Cortex of kidney (tissue), 1 donor: ENCODE results near the gene IRF2BP1.
"Not testable (repeated sequence)": the region's sequence is repeated elsewhere in the genome, so short reads cannot be mapped to it uniquely, and the experiment has no call there.

ENCODE experiments used
- DNase-seq: peaks from one replicate; lab custom pipeline; 2025; lab: John Stamatoyannopoulos, UW

Gene IRF2BP1

DNA sequence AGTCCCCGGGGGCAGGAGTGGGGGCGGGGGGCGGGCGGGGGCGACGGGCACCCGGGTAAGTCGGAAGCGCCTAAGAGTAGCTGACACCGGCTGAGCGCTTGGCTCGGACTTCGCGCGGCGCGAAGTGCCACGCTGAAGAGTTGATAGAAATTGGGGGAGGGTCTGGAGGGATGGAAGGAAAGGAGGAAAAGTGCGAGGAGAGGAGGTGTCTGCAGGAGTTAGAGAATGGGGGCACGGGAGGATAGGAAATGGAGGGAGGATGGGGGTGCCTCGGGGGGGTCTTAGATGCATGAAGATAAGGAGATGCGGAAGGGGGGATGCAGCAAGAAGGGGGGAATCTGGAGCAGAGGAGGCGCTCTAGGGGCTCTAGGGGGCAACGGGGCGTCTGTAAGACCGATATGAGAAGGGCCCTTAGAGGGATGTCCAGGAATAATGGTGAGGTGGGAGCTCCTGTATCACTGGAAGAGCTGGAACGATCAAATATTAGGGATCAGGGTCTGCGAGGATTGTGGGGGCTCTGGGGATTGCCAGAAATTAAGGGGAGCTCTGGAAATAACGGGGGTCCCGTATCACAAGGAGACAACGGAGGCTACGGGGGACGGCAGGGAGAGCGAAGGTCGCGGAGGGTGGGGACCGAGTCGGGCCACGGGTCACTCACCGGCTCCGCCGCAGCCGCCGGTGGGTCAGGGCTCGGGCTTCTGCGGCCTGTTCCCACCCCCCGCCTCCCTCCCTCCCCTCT, 16.1 kb upstream of the IRF2BP1 start, which contains the start of gene MYPOP:
Gene MYPOP, minus strand, starts transcription at position 702 of the 739 bp plus-strand sequence. CDS start 840 bp downstream, outside the sequence.
- no peak for DNase-seq

DNA sequence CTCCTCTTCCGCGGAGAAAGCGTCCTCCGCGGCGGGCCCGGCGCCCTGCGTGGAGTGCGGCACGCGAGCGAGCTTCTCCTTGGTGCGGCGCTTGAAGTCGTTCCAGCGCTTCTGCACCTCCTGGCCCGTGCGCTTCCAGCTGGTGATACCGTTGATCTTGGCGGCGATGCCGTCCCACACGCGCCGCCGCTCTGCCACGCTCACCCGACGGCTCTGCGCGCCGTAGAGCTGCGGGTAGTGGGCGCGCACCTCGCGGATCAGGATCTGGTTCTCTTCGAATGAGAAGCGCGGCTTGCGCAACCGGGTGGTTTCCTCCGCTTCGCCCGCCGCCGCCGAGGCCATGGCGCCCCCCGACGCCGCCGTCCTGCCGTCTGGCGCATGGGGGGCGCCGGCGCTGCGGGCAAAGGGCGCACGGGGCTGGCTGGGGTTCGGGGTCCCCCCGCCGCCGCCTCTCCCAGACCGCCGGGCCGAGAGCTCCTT, 15.5 kb upstream of the IRF2BP1 start:
- DNase-seq: no peak

DNA sequence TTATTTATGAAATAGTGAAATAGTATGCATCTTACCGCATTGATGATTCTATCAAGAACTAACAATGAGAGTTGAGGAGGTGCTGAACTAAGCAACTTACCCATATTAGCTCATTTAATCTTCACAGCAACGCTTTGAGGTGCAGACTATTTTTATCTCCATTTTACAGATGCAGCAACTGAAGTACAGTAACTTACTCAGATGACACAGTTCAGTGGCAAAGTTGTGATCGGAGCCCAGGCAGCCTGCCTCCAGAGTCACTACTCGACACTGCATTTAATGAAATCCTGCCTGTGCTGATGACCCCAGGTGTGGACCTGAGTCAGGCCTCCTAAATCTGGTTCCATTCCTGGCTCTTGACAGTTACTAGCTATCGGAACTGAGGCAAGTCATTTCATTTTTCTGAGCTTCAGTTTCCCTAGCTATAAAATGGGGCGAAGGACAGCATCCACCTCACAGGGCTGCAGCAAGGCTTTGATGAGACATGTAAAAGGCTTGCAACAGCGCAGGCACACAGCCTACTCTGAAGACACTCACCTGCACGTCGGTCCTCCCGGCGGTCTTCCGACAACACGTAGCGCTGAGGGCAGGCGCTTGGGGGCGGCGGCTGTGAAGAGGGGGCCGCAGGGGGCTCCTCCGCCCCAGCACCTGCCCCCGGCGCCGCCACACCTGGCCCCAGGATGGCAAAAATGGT, 14.9 kb upstream of the IRF2BP1 start:
- DNase-seq: no peak

DNA sequence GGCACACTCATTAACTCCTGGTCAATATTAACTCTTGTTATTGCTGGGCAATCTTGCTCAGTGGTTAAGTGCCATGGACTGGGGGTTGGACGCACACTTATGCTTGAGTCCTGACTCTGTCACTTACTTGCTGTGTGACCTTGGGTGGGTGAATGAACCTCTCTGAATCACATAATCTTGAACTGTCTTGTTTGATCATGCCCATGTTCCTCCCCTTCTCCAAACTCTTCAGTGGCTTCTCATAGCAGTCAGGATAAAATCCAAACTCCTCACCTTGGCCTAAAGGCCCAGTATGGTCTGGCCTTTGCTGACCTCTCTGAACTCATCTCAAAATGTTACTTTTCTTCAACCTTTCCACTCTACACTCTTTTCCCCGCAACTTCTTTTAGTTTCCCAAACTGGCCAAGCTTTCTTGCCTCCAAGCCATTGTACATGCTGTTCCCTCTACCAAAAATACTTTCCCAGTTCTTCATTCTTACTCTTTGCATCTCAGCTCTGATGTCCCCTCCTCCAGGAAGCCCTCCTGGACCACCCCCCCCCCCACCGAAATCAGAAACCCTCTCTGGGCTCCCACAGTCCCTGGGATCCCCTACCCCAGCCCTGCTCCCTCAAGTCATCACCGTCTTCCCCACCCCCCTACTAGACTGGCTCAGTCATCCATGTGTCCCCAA, 14.1 kb upstream of the IRF2BP1 start:
- DNase-seq: no peak

DNA sequence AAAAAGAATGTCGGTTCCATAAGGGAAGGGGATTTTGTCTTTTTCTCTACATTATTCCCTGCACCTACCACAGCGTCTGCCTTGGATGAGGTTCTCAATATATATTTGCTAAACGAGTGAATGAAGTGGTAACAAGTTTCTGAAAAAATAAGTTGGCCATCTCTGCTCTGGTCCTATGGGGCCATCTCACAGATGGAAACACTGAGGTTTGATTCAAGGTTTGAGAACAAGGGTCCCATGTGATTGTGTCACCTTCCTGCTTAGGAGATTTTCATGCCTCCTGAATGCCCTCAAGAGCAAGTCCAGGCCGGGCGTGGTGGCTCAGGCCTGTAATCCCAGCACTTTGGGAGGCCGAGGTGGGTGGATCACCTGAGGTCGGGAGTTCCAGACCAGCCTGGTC, 13.3 kb upstream of the IRF2BP1 start:
- no peak for DNase-seq

DNA sequence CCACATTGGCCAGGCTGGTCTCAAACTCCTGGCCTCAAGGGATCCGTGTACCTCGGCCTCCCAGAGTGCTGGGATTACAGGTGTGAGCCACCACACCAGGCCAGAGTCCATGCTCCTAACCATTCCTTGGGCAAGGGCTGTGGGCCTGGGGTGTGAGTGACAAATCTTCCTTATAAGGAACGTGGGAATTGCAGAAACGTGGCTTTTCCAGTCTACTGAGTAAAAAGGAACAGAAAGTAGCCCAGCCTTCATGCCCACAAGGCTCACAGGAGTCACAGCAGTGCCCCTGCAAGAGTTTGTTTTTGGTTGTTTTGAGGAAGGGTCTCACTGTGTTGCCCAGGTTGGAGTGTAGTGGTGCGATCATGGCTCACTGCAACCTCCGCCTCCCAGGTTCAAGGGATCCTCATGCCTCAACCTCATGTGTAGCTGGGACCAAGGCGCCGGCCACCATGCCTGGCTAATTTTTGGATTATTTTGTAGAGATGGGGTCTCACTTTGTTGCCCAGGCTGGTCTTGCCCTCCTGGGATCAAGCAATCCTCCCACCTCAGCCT, 11.4 kb upstream of the IRF2BP1 start:
- DNase-seq: no peak

DNA sequence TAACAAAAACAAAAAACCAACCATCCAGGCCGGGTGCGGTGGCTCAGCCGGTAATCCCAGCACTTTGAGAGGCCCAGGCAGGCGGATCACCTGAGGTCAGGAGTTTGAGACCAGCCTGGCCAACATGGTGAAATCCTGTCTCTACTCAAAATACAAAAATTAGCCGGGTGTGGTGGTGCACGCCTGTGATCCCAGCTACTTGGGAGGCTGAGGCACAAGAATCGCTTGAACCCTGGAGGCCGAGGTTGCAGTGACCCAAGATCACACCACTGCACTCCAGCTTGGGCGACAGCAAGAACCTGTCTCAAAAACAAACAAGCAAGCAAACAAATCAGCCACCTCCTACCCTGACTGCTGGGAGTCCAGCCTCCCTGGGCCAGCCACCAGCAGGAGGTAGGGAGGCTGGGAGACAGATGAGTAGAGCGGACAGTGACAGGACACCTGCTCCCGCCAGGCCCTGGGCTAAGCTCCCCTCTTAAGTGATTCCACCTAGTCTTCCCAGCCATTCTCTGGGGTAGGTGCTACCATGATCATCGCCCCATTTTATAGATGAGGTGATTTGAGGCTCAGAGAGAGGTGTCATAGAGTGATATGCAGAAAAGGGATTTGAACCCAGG, 10.2 kb upstream of the IRF2BP1 start:
- DNase-seq: not testable (repeated sequence)

DNA sequence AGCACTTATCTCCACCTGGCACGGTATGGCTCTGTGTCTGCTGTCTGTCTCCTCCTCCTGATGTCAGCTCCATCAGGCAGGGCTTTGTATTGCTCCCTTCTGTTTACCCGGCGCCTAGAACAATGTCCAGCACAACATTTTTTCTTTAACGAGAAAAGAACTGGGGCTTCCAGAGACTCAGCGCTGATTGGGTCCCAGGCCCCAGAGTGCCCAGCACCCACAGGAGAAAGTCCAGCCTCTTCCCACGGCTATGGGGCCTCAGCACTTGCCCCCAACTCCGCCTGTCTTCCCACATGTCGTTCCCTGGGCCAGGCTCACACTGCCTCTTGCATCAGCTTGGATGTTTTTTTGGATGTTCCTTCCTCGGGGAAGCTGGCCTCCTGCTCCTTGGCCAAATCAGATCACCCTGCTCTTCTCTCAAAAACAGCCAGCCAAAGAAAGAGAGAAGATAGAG, 9.6 kb upstream of the IRF2BP1 start:
- no peak for DNase-seq

DNA sequence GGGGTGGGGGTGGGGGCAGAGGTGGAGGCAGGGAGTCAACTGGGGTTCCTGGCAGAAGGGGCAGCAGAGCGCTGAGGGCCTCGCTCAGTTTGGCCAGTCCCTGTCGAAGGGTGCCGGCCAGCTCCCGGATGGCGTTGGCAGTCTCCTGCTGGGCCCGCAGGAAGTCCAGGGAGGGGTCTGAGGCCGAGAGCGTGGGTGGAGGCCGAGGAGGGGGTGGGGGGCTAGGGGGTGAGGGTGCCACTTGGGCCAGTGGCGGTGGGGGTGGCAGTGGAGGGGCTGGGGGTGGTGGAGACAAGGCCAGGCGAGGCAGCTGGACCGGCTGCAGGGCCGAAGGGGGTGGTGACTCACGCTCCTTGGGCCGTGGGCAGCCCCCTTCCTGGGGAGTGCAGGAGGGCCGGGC, 4.9 kb upstream of the IRF2BP1 start:
- no peak for DNase-seq

DNA sequence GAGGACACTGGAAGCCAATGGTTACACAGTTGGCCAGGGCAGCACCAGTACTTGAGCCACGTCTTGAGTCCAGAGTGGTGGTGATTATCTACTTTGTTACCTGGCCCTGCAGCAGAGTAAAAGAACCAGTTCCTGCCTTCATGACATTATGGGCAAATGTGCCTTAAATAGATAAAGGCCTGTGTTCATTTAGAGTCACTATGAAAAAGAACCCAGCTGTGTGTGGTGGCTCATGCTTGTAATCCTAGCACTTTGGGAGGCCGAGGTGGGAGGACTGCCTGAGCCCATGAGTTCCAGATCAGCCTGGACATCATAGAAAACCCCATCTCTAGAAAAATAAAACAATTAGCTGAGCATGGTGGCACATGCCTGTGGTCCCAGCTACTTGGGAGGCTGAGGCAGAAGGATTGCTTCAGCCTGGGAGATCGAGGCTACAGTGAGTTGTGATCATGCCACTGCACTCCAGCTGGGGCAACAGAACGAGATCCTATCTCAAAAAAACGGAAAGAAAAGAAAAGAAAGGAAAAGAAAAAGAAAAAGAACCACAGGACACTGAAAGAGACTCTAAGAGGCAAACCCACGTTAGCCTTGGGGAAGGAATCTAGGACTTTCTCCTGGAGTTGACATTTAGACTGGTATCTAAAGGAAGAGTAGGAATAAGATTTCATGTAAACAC, 3.4 kb upstream of the IRF2BP1 start:
- DNase-seq: no peak

DNA sequence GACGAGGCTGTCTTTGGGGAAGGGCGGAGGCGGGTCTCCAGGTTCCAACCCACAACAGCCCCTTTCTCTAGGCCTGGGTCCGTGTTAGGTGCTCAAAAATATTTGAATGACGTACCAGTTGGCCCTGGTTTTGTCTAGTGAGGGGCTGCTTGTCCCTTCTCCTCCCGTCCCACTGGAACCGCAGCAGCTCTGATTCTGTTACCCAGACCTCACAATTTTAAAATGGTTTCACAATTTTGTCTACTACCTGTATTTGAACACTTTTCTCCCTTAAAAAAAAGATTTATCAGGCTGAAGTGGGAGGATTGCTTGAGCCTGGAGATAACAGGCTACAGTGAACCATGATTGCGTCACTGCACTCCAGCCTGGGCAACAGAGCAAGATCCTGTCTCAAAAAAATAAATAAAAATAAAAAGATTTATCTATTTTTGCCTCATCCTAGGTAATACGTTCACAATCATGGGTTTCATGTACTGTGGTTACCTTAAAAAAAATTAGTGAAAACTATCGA, 1.3 kb upstream of the IRF2BP1 start:
- DNase-seq: no peak

DNA sequence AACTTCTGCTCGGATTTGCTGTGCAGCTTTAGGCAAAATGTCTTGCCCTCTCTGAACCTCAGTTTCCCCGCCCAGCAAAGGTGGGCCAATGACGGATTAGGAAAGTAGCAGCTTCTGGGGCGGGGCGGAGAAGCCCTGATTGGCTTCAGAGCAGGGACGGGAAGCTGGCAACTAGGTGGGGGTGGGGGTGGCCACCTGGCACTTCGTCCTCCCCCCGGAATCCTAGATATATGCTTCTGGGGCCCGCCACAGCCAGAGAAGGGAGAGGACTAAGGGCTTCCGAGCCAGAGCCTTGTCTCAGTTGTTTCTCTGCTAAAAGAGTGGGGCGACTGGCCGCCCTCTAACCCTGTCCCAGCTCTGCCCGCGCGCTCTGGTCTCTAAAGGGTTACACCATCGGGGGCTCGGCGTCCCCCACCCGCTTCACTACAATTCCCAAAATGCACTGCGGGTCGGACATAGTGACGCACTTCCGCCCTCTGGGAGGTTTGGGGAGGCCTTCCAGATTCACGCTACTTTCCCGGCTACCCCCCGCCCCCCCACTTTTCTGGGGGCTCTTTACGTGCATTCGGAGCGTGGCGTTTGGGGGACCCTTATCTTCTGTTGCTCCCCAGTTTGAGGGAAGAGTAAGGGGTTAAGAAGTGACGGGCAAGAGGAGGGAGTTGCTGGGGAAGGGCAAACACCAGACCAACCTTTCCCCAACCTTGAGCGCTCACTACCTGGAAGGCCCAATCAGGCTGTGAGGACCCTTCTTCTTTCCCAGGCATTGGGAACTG, 672 bp upstream of the IRF2BP1 start:
- DNase-seq: no peak

DNA sequence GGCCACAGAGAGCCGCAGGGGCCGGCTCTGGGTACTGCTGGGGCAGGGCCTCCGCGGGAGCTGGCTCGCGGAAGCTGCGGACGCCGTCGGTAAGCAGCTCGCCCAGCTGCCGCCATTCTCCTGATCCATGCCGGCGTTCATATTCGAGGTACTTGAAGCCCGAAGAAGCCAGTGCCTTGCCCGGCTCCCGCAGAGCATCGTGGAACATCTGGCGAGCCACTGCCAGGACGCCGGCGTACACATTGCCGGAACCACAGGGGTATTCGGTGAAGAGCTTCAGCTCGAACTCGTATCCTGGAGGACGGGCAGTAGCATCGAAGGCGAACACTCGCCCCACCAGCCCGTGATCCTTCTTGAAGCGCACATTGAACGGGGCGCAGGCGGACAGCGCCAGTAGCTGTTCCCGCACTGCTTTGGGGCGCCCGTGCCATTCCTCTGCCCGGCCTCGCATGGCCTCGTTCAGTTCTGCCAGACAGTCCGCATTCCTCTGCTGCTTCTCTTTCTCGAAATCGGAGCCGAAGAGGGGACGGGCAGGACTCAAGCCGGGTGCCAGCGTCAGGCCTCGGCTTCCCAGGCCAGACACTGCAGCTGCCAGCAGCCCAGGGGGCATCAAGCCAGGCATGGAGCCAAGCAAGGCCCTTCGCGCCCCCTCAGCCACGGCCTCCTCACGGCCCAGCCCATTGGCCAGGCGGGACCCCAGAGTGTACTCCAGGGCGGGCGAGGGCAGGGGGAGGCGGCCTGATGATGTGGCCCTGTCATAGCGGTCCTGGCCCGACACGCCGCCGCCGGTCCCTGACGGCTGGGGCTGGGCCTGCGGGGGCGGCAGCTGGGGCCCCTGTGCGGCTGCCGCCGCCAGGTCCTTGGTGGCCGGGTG, 1.0 kb downstream of the IRF2BP1 start:
- DNase-seq: no peak

DNA sequence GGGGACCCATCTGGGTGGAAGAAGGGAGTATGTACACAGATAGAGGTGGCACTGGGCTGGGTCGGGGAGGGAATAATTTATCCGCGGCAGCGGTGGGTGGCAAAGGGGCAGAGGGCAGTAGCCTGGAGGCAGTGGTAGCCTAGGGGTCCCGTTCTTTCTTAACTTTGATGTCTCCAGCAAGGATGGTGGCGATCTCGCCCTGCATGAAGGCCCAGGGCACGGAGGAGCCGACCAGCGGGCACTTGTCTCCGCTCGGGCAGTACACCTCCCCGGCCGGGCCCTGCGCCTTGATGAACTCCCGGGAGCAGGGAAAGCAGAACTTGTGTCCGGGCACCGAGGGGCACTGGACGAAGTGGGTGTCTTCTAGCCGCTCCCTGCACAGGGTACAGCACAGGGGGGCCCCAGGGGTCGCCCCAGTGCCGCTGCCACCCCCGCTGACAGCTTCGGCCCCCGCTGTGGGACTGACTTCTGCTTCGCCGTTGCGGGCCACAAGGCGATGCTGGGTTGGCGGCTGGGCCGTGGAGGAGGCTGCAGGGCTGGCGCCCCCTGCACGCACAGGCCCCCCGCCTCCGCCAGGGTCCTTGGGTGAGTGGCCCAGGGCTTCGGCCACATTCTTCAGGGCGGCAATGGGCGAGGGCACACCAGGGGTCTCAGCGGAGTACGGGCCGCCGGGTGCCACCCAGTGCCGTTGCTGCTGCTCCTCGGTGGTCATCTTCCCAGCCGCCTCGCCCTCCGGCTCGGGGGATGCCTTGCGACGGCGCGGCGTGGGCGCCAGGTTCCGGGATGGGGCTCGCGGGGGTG, 1.9 kb downstream of the IRF2BP1 start:
- no peak for DNase-seq

DNA sequence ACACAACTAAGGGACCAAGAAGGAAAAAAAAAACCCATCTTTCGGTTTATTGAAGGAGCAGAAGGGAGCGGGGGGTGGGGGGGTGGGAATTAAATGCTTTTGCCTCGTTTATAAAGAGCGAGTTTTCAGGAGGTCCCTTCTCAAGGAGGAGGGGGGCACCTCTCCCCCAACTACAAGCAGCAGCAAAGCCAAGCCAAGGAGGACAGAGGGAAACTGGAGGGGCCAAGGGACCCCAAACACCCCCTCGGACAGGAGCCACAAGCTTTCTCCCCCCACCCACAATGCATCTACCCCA, 2.4 kb downstream of the IRF2BP1 start:
- no peak for DNase-seq

DNA sequence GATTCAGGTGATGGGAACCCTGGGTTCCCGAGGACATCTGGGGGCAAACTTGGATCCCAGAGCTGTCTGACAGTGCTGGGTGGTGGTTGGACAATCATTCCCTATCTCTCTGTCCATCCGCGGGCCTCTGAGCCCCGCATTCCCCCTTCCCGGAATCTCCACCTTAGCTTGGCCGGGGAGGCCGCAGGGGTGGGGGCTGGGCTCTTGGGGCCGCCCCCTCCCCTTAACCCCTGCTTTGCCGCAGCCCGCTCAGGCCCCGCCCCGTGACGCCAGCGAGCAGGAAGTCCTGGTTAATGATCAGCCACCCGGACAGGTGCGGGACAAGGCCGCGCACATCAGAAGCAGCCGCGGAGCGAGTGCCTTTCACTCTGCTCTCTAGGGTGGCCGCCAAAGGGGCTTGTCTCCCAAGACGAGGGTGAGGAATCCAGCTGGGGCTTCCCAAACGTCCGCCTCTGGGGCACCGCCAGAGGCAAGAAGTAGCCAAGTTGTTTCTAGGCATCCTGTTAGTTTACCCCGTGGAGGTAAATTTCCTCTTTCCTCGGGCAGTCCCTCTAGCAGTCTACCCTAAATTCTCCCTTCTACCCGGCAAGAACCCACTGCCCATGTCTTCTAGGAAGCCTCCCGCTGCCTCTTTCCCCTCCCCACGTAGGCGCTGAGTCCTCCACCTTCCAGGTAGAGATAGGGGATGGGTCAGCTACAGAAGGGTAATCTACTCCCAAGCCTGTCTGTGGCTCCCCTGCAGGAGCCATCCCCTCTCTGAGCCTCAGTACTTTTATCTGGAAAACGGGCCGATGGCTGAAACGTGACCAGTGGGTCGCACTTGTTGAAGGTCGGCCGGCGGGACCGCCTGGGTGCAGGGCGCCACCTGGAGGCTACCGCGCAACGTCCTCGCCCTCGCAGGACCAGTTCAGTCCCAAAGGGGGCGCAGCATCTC, 3.0 kb downstream of the IRF2BP1 start:
- no peak for DNase-seq

DNA sequence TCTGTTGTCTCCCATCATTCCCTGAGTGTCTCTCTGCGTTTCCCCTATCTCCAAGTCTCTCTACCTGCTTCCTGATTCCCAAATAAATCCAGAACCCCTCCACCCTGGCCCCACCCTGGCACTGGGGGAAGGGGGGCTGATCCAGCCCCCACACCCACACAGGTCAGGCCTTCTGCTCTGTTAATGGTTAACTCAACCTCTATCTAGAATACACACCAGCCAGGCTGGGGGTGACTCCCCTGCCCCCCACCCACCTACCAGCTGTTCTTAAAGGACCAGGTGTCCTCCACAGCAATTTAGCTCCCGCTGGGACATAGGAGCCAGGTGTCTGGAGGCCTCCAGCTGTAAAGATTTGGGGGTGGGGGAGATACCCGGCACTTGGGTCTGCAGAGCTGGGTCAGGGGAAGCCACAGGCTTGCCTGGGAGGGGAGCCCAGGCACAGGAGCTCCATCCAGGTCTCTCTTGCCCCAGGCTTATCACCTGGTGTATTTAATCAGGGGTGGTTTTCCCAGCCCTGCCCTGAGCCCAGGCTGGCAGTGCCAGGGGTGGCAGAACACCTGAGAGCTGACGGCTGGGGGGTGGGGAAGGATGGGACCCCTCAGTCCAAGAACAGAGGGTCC, 3.9 kb downstream of the IRF2BP1 start:
- DNase-seq: no peak
